Activated T-helper 17 cell treated with anti-CD3 and anti-CD28 coated beads, Interleukin-2, amount 50 U/mL, for 72 hours (primary cell): Measurements from ENCODE around the gene VWDE. TPM values are rescaled to one million over a fixed set of nuclear protein-coding genes. Genes with fewer than 3 reads are reported as not detected.
"Not testable (repeated sequence)": the region's sequence is repeated elsewhere in the genome, so short reads cannot be mapped to it uniquely, and the experiment has no call there.

Experiments
- ATAC-seq: fragments of 150-1000 bp; cut with Tn5 transposase; replicated peaks from 2 replicates; pipeline ENCODE4 v1.10.0; 2021; ENCODE audit warnings: mild to moderate bottlenecking, moderate library complexity
- H3K27ac Mint-ChIP-seq: one replicate; pipeline ENCODE4 v1.8.0; 2022; ENCODE audit warnings: mixed read lengths
- H3K27me3 Mint-ChIP-seq: one replicate; pipeline ENCODE4 v1.8.0; 2022; ENCODE audit warnings: mixed read lengths
- H3K36me3 Mint-ChIP-seq: one replicate; pipeline ENCODE4 v1.8.0; 2022; ENCODE audit warnings: low read depth, mild to moderate bottlenecking, mixed read lengths
- H3K4me1 Mint-ChIP-seq: one replicate; pipeline ENCODE4 v1.8.0; 2022; ENCODE audit warnings: mixed read lengths
- H3K4me3 Mint-ChIP-seq: one replicate; pipeline ENCODE4 v1.8.0; 2022; ENCODE audit warnings: mild to moderate bottlenecking, mixed read lengths
- H3K9me3 Mint-ChIP-seq: one replicate; pipeline ENCODE4 v1.8.0; 2022; ENCODE audit warnings: mixed read lengths
- total RNA-seq, 2 donors: library from RNA; stranded (reverse); gene quantifications; one replicate each; pipeline ENCODE4 v1.2.3, GENCODE V29; 2022

Gene VWDE
- total RNA-seq, 2 donors from 2014 or later = 6.1 to 10.5 TPM

GRCh38 chr7:12418452-12418851 lies 14.8 kb upstream of the VWDE start:
- Mint-ChIP-seq H3K27ac (no peak overlapping the region), H3K36me3 (no peaks in the 10 kb centered on the region), H3K4me1 (no peaks in the 10 kb centered on the region), H3K9me3 (no peaks in the 10 kb centered on the region), H3K27me3 (peaks cover 3% of the 10 kb centered on the region), H3K4me3 (no peak overlapping the region)
- ATAC-seq = no peak

DNA sequence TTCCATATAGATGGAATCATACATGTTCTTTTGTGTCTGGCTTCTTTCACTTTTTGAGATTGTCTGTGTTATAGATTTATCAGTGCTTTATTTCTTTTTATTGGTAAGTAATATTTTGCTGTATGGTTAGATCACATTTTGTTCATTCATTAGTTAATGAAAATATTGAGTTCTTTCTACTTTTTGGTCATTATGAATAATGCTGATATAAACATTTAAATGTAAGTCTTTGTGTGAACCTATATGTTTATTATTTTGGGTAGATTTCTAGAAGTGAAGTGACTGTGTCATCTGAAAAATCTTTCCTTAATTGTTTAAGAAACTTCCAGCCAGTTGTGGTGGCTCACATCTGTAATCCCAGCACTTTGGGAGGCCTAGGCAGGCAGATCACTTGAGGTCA lies 11.4 kb upstream of the VWDE start:
- no peaks in the 10 kb centered on the region for H3K4me1 Mint-ChIP-seq
- no peaks in the 10 kb centered on the region for H3K9me3 Mint-ChIP-seq
- no peak overlapping the region for H3K27ac Mint-ChIP-seq
- peaks cover 3% of the 10 kb centered on the region for H3K27me3 Mint-ChIP-seq
- no peak overlapping the region for H3K4me3 Mint-ChIP-seq
- no peak for ATAC-seq
- H3K36me3 Mint-ChIP-seq = no peaks in the 10 kb centered on the region

- no peaks in the 10 kb centered on the region for H3K36me3 Mint-ChIP-seq
- H3K27me3 Mint-ChIP-seq = no peaks in the 10 kb centered on the region
- H3K9me3 Mint-ChIP-seq = no peaks in the 10 kb centered on the region
- no peak overlapping the region for H3K27ac Mint-ChIP-seq
- H3K4me3 Mint-ChIP-seq = no peak overlapping the region
- H3K4me1 Mint-ChIP-seq = no peaks in the 10 kb centered on the region
- no peak for ATAC-seq
Measured at GRCh38 chr7:12412407-12412806, 8.7 kb upstream of the VWDE start.

DNA sequence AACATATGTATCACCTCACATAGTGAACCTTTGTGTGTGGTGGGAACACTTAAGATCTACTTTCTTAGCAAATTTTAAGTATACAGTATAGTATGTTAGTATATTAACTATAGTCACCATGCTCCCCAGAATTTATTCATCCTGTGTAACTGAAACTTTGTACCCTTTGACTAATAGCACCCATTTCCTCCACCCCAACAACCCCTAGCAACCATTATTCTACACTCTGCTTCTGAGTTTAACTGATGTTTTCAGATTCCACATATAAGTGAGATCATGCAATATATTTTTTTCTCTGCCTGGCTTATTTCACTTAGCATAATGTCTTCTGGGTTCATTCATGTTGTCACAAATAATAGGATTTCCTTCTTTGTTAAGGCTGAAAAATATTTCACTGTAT lies 6.9 kb upstream of the VWDE start:
- H3K36me3 Mint-ChIP-seq = no peaks in the 10 kb centered on the region
- no peaks in the 10 kb centered on the region for H3K4me1 Mint-ChIP-seq
- H3K27ac Mint-ChIP-seq = no peak overlapping the region
- H3K4me3 Mint-ChIP-seq = no peak overlapping the region
- H3K27me3 Mint-ChIP-seq = no peaks in the 10 kb centered on the region
- peak; percentile 7 for ATAC-seq
- no peaks in the 10 kb centered on the region for H3K9me3 Mint-ChIP-seq

DNA sequence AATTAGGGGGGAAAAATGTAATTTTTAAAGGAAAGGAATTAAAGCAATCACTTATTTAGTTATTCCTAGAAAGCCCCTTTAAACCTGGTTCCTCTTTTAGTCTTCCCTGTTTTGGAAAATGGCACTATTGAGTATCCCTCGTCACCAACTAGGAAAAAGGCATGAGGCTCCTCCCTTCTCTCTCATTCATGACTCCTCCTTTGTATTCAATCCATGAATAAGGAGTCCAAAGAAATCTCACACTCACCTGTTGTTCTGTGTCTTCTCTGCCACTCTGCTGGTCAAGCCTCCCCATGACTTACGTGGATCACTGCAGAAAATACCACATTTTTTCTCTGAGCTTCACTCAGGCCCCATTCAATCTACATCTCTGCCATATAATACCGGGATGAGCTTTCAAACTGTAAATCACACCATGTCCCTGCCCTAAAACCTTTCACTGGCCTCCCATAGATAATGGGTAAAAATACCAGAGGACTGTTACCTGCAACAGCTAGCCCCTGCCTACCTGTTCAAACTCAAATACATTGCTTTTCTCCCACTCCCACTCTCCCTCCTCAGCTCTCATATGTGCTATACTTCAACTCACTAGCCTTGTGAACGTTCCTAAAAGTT lies 5.5 kb upstream of the VWDE start:
- H3K4me1 Mint-ChIP-seq = no peaks in the 10 kb centered on the region

DNA sequence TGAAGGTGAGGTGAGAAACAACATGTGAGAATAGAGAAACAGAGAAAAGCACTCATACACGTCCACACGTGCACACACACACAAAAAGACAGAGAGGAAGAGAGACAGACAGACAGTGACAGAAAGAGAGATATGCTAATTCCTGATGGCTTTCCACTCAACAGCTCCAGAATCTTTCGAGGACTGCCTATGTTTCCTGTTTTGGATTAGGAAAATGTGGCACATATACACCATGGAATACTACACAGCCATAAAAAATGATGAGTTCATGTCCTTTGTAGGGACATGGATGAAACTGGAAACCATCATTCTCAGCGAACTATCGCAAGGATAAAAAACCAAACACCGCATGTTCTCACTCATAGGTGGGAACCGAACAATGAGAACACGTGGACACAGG lies 4.0 kb upstream of the VWDE start:
- H3K4me1 Mint-ChIP-seq, H3K36me3 Mint-ChIP-seq, H3K27ac Mint-ChIP-seq, H3K27me3 Mint-ChIP-seq, H3K4me3 Mint-ChIP-seq, ATAC-seq, H3K9me3 Mint-ChIP-seq: not testable (repeated sequence)

More for the DNA sequence above, 5.5 kb upstream of the VWDE start:
- no peak overlapping the region for H3K4me3 Mint-ChIP-seq
- no peak overlapping the region for H3K27ac Mint-ChIP-seq
- no peaks in the 10 kb centered on the region for H3K27me3 Mint-ChIP-seq
- no peaks in the 10 kb centered on the region for H3K36me3 Mint-ChIP-seq
- no peak for ATAC-seq
- no peaks in the 10 kb centered on the region for H3K9me3 Mint-ChIP-seq

GRCh38 chr7:12402365-12402725 lies 1.3 kb downstream of the VWDE start:
- H3K36me3 Mint-ChIP-seq = peaks cover 13% of the 10 kb centered on the region
- H3K4me3 Mint-ChIP-seq = peak overlapping the region; percentile 88
- no peak overlapping the region for H3K27ac Mint-ChIP-seq
- H3K4me1 Mint-ChIP-seq = peaks cover 5% of the 10 kb centered on the region
- H3K9me3 Mint-ChIP-seq = peaks cover 10% of the 10 kb centered on the region
- ATAC-seq = no peak
- peaks cover 4% of the 10 kb centered on the region for H3K27me3 Mint-ChIP-seq

- Mint-ChIP-seq H3K27ac (no peak overlapping the region), H3K4me3 (peak overlapping the region; percentile 88), H3K9me3 (peaks cover 10% of the 10 kb centered on the region), H3K27me3 (peaks cover 4% of the 10 kb centered on the region), H3K4me1 (peaks cover 5% of the 10 kb centered on the region), H3K36me3 (peaks cover 13% of the 10 kb centered on the region)
- ATAC-seq = no peak
Measured at GRCh38 chr7:12401538-12402364, 1.9 kb downstream of the VWDE start.

DNA sequence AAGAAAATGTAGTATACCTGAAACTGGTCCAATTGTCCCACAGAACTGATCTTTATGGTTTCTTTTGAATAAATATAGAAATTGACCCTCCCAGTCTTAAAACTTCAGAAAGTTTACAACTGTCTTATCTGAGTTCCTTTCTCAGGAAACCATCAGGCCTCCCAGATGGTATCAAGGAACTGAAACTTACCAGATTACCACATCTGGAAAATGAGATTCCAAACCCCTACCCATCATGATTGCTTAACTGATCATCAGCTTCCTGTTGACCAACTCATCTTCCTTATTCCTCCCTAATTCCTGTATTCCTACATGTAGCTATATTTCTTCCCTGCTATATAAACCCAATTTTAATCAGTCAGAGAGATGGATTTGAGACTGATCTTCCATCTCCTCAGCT lies 5.5 kb downstream of the VWDE start:
- ATAC-seq = no peak
- H3K27me3 Mint-ChIP-seq = peaks cover 4% of the 10 kb centered on the region
- peaks cover 13% of the 10 kb centered on the region for H3K36me3 Mint-ChIP-seq
- H3K4me1 Mint-ChIP-seq = peaks cover 5% of the 10 kb centered on the region
- no peak overlapping the region for H3K27ac Mint-ChIP-seq
- peaks cover 10% of the 10 kb centered on the region for H3K9me3 Mint-ChIP-seq
- no peak overlapping the region for H3K4me3 Mint-ChIP-seq

GRCh38 chr7:12397671-12398070 lies 6.0 kb downstream of the VWDE start:
- Mint-ChIP-seq H3K27me3 (peaks cover 4% of the 10 kb centered on the region), H3K36me3 (peaks cover 13% of the 10 kb centered on the region), H3K4me3 (no peak overlapping the region), H3K9me3 (peaks cover 10% of the 10 kb centered on the region), H3K4me1 (peaks cover 5% of the 10 kb centered on the region), H3K27ac (no peak overlapping the region)
- no peak for ATAC-seq

GRCh38 chr7:12396670-12397069 lies 7.0 kb downstream of the VWDE start:
- H3K27me3 Mint-ChIP-seq, H3K9me3 Mint-ChIP-seq, H3K27ac Mint-ChIP-seq, H3K4me1 Mint-ChIP-seq, H3K4me3 Mint-ChIP-seq, ATAC-seq: not testable (repeated sequence)
- H3K36me3 Mint-ChIP-seq = peaks cover 13% of the 10 kb centered on the region

GRCh38 chr7:12391922-12392615 lies 11.6 kb downstream of the VWDE start:
- H3K4me3 Mint-ChIP-seq = no peak overlapping the region
- no peaks in the 10 kb centered on the region for H3K27me3 Mint-ChIP-seq
- H3K4me1 Mint-ChIP-seq = no peaks in the 10 kb centered on the region
- peaks cover 9% of the 10 kb centered on the region for H3K36me3 Mint-ChIP-seq
- no peak overlapping the region for H3K27ac Mint-ChIP-seq
- no peaks in the 10 kb centered on the region for H3K9me3 Mint-ChIP-seq
- no peak for ATAC-seq

- no peak overlapping the region for H3K27ac Mint-ChIP-seq
- peak; percentile 63 for ATAC-seq
- no peaks in the 10 kb centered on the region for H3K4me1 Mint-ChIP-seq
- peaks cover 15% of the 10 kb centered on the region for H3K36me3 Mint-ChIP-seq
- no peaks in the 10 kb centered on the region for H3K9me3 Mint-ChIP-seq
- H3K27me3 Mint-ChIP-seq = no peaks in the 10 kb centered on the region
- H3K4me3 Mint-ChIP-seq = no peak overlapping the region
Measured at GRCh38 chr7:12389089-12389700, 14.5 kb downstream of the VWDE start.

- Mint-ChIP-seq H3K27me3 (no peaks in the 10 kb centered on the region), H3K4me3 (no peak overlapping the region), H3K27ac (no peak overlapping the region), H3K4me1 (no peaks in the 10 kb centered on the region), H3K36me3 (peaks cover 15% of the 10 kb centered on the region), H3K9me3 (no peaks in the 10 kb centered on the region)
- ATAC-seq = no peak
Measured at GRCh38 chr7:12386313-12386740, 17.3 kb downstream of the VWDE start.
